Measurements from ENCODE around the gene ANKMY2. TPM values are rescaled to one million over a fixed set of nuclear protein-coding genes. Genes with fewer than 3 reads are reported as not detected.
"Not testable (repeated sequence)": the region's sequence is repeated elsewhere in the genome, so short reads cannot be mapped to it uniquely, and the experiment has no call there.

ANKMY2 gene
- total RNA-seq, 2 donors from 2014 or later = 8.6 to 12.5 TPM

- no peak overlapping the region for H3K4me3 ChIP-seq
- DNase-seq = no peak
- H3K27me3 ChIP-seq = no peaks in the 10 kb centered on the region
- H3K9me3 ChIP-seq = no peaks in the 10 kb centered on the region
- H3K36me3 ChIP-seq (replicated peaks in 1 of 2; ENCODE audit: insufficient read depth in 1 of 2, low read depth in 2 of 2) = peaks cover 0 to 10% of the 10 kb centered on the region in 2 donors
- no peak overlapping the region for H3K27ac ChIP-seq
- intact Hi-C loops (cut with DNase I) = no loop called here
- ATAC-seq = no peak
- TF ChIP-seq POLR2A (IDR thresholded peaks at IDR 0.05) = no peak
- WGBS, 2 donors = 96 to 100% methylated on average over 2 of the region's 2 CpGs
- no peaks in the 10 kb centered on the region for H3K4me1 ChIP-seq
These were observed 42.7 kb upstream of the ANKMY2 start for GRCh38 chr7:16688249-16688648.

GRCh38 chr7:16685535-16685934 is 40.0 kb upstream of the ANKMY2 start:
- DNase-seq (no peak), ATAC-seq (no peak)
- 88 to 90% methylated on average over 2 of the region's 2 CpGs for WGBS, 2 donors
- intact Hi-C loops (cut with DNase I) = no loop called here
- no peaks in the 10 kb centered on the region for H3K27me3 ChIP-seq
- no peak for TF ChIP-seq CTCF (IDR thresholded peaks at IDR 0.05)
- TF ChIP-seq POLR2A (IDR thresholded peaks at IDR 0.05) = no peak
- H3K36me3 ChIP-seq (replicated peaks in 1 of 2; ENCODE audit: insufficient read depth in 1 of 2, low read depth in 2 of 2) = peaks cover 0 to 22% of the 10 kb centered on the region in 2 donors
- H3K4me1 ChIP-seq = no peaks in the 10 kb centered on the region
- H3K9me3 ChIP-seq = no peaks in the 10 kb centered on the region
- H3K27ac ChIP-seq = no peak overlapping the region
- no peak overlapping the region for H3K4me3 ChIP-seq

GRCh38 chr7:16684935-16685334 is 39.4 kb upstream of the ANKMY2 start:
- ATAC-seq (no peak), DNase-seq (no peak)
- Histone ChIP-seq H3K36me3 (replicated peaks in 1 of 2; ENCODE audit: insufficient read depth in 1 of 2, low read depth in 2 of 2) (peaks cover 0 to 18% of the 10 kb centered on the region in 2 donors), H3K9me3 (no peaks in the 10 kb centered on the region), H3K4me1 (no peaks in the 10 kb centered on the region), H3K27me3 (no peaks in the 10 kb centered on the region), H3K4me3 (no peak overlapping the region), H3K27ac (no peak overlapping the region)
- TF ChIP-seq CTCF (IDR thresholded peaks at IDR 0.05) (no peak), POLR2A (IDR thresholded peaks at IDR 0.05) (no peak)
- intact Hi-C loops (cut with DNase I) = no loop called here
- 67 to 86% methylated on average over 2 of the region's 2 CpGs for WGBS, 2 donors

- ATAC-seq; H3K4me1 ChIP-seq; H3K9me3 ChIP-seq; H3K27me3 ChIP-seq; intact Hi-C loops (cut with DNase I); DNase-seq; H3K4me3 ChIP-seq: not testable (repeated sequence)
- 76 to 80% methylated on average over 14 of the region's 14 CpGs for WGBS, 2 donors
- Histone ChIP-seq H3K36me3 (replicated peaks in 1 of 2; ENCODE audit: insufficient read depth in 1 of 2, low read depth in 2 of 2) (peaks cover 0 to 21% of the 10 kb centered on the region in 2 donors), H3K27ac (peak overlapping the region in 1 of 4 donors; percentile 26)
These were observed 33.4 kb upstream of the ANKMY2 start for GRCh38 chr7:16678645-16679566.

GRCh38 chr7:16677978-16678494 is 32.5 kb upstream of the ANKMY2 start:
- no peak overlapping the region for H3K27ac ChIP-seq
- H3K9me3 ChIP-seq = no peaks in the 10 kb centered on the region
- ATAC-seq (no peak), DNase-seq (no peak)
- peaks cover 0 to 15% of the 10 kb centered on the region in 2 donors for H3K36me3 ChIP-seq (replicated peaks in 1 of 2; ENCODE audit: insufficient read depth in 1 of 2, low read depth in 2 of 2)
- H3K27me3 ChIP-seq = no peaks in the 10 kb centered on the region
- no peak overlapping the region for H3K4me3 ChIP-seq
- H3K4me1 ChIP-seq = no peaks in the 10 kb centered on the region
- TF ChIP-seq CTCF (IDR thresholded peaks at IDR 0.05) (no peak), POLR2A (IDR thresholded peaks at IDR 0.05) (no peak)
- 88 to 93% methylated on average over 9 to 12 of the region's 12 CpGs for WGBS, 2 donors
- intact Hi-C loops (cut with DNase I) = no loop called here
